WTC11 (cell line): ENCODE measurements around the gene SP2. TPM values are rescaled to one million over a fixed set of nuclear protein-coding genes. Genes with fewer than 3 reads are reported as not detected.
A peak's percentile ranks its signal among the peaks of the same experiment; 100 is the strongest.

Source experiments
- ATAC-seq: fragments of 200-7000 bp; cut with Tn5 transposase; 2 replicates; pipeline ENCODE4 v1.10.0; 2021; ENCODE audit warnings: mild to moderate bottlenecking, moderate library complexity
- CTCF ChIA-PET: fragments of 300-600 bp; sonication (Branson Sonifier 250); formaldehyde crosslinking; loops from one replicate; lab custom pipeline; 2021; ENCODE audit warnings: antibody characterized with exemption; lab: Charles Lee
- POLR2A ChIA-PET: fragments of 350-600 bp; sonication (Branson Sonifier 250); formaldehyde crosslinking; loops from one replicate; lab custom pipeline; 2021; ENCODE audit warnings: antibody characterized with exemption; lab: Charles Lee
- DNase-seq: peaks from one replicate; pipeline ENCODE4 v3.0.0; 2021; ENCODE audit warnings: low spot score
- H3K27ac Mint-ChIP-seq: 2 replicates; pipeline ENCODE4 v1.8.0; 2021; ENCODE audit warnings: mixed read lengths
- H3K27me3 Mint-ChIP-seq: 2 replicates; pipeline ENCODE4 v1.8.0; 2021; ENCODE audit warnings: low read depth, mild to moderate bottlenecking, moderate library complexity, mixed read lengths
- H3K36me3 Mint-ChIP-seq: 2 replicates; pipeline ENCODE4 v1.8.0; 2021; ENCODE audit warnings: mixed read lengths
- H3K4me1 Mint-ChIP-seq: 2 replicates; pipeline ENCODE4 v1.8.0; 2022; ENCODE audit warnings: mixed read lengths
- H3K4me3 Mint-ChIP-seq: 2 replicates; pipeline ENCODE4 v1.8.0; 2021; ENCODE audit warnings: mild to moderate bottlenecking, moderate library complexity, mixed read lengths
- H3K9me3 Mint-ChIP-seq: 2 replicates; pipeline ENCODE4 v1.8.0; 2021; ENCODE audit warnings: mixed read lengths
- GABPB1 ChIP-seq: sonication (generic); formaldehyde crosslinking; IDR thresholded peaks from 2 replicates; pipeline ENCODE4 v1.8.1; 2023; ENCODE audit warnings: mild to moderate bottlenecking, missing genetic modification reagents
- NFATC4 ChIP-seq: fragments of 250-450 bp; sonication (Bioruptor Pico); IDR thresholded peaks from 2 replicates; pipeline ENCODE4 v1.9.0; 2021; ENCODE audit warnings: mild to moderate bottlenecking
- ZNF263 ChIP-seq: sonication (generic); formaldehyde crosslinking; IDR thresholded peaks from 2 replicates; pipeline ENCODE4 v1.8.1; 2022; ENCODE audit warnings: low read depth, mild to moderate bottlenecking, moderate library complexity, missing genetic modification reagents
- ZNF671 ChIP-seq: fragments of 250-450 bp; sonication (Bioruptor Pico); IDR thresholded peaks from 2 replicates; pipeline ENCODE4 v1.8.0; 2021; ENCODE audit warnings: mild to moderate bottlenecking
- total RNA-seq: library from RNA; stranded (reverse); gene quantifications from 3 replicates; pipeline ENCODE4 v1.2.3, GENCODE V29; 2021
- TF ChIP-seq, protein P1 (sequence below): fragments of 200-600 bp; IDR thresholded peaks from 2 replicates; pipeline ENCODE4 v1.8.0; 2022; ENCODE audit warnings: antibody characterized with exemption
- TF ChIP-seq, protein P2 (sequence below): sonication (generic); formaldehyde crosslinking; IDR thresholded peaks from 2 replicates; pipeline ENCODE4 v1.8.1; 2022; ENCODE audit warnings: low read depth, mild to moderate bottlenecking, moderate library complexity, missing genetic modification reagents, borderline replicate concordance
- TF ChIP-seq, protein P3 (sequence below): fragments of 250-450 bp; sonication (Bioruptor Pico); conservative IDR thresholded peaks from 2 replicates; pipeline ENCODE4 v1.9.0; 2021; ENCODE audit warnings: mild to moderate bottlenecking
- TF ChIP-seq, protein P4 (sequence below): sonication (generic); formaldehyde crosslinking; IDR thresholded peaks from 2 replicates; pipeline ENCODE4 v1.8.1; 2022; ENCODE audit warnings: low read depth, missing genetic modification reagents, borderline replicate concordance
- TF ChIP-seq, protein P5 (sequence below): sonication (generic); formaldehyde crosslinking; IDR thresholded peaks from 2 replicates; pipeline ENCODE4 v1.8.1; 2023; ENCODE audit warnings: mild to moderate bottlenecking, missing genetic modification reagents
- TF ChIP-seq, protein P6 (sequence below): sonication (generic); formaldehyde crosslinking; IDR thresholded peaks from 2 replicates; pipeline ENCODE4 v1.8.1; 2023; ENCODE audit warnings: mild to moderate bottlenecking, missing genetic modification reagents
- TF ChIP-seq, protein P7 (sequence below): fragments of 250-450 bp; sonication (Bioruptor Pico); IDR thresholded peaks from 2 replicates; pipeline ENCODE4 v1.8.0; 2021; ENCODE audit warnings: mild to moderate bottlenecking
- TF ChIP-seq, protein P8 (sequence below): sonication (generic); formaldehyde crosslinking; IDR thresholded peaks from 2 replicates; pipeline ENCODE4 v1.8.0; 2023; ENCODE audit warnings: missing genetic modification reagents

The SP2 gene
- total RNA-seq, 1 experiment from 2014 or later = 9.9 TPM

DNA sequence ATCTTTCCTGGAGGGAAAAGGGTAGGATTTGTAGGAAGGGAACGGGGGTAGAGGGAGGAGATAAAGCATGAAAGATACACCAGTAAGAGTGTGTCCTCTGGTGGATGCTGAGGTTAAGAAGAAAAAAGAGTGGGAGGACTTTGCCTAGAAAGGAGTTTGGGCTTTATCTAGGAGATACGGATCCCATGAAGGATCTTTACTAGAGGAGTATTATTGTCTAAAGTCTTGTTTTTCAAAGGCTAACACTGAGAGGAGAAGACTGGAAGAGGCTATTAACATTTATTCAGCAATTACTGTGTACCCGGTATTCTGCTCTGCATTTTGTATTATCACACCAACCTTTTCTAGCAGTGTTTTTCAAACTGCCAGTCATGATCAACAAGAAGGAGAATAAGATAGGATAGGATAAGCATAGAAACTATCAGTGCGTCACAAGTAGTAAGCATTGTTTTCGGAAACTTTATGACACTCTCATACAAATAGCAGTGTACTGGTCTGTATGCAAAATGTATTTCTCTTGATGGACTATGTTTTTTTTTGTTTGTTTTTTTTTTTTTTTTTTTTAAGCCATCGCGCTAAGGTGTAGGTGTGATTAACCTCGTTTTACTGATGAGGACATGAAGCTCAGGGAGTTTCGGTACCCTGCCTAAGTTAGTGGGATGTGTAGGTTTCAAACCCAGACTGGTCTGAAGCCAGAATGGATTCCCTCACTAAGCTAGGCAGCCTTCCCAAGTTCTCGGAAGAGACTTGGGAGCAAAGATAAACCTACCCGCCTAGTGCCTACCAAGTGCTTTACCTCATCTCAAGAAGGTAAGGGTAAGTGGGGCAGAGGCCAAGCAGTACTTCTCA, 1.3 kb upstream of the SP2 start:
- ATAC-seq (no peak), DNase-seq (no peak)
- peak overlapping the region; percentile 97 for H3K4me3 Mint-ChIP-seq
- no peaks in the 10 kb centered on the region for H3K36me3 Mint-ChIP-seq
- H3K9me3 Mint-ChIP-seq = no peaks in the 10 kb centered on the region
- H3K27me3 Mint-ChIP-seq = no peaks in the 10 kb centered on the region
- peaks cover 27% of the 10 kb centered on the region for H3K4me1 Mint-ChIP-seq
- H3K27ac Mint-ChIP-seq = peak overlapping the region; percentile 96
- TF ChIP-seq NFATC4 (CRISPR knock-in tag) (no peak), ZNF263 (CRISPR knock-in tag) (no peak), GABPB1 (no peak), ZNF671 (CRISPR knock-in tag) (no peak)
- TF ChIP-seq, protein P1, sequence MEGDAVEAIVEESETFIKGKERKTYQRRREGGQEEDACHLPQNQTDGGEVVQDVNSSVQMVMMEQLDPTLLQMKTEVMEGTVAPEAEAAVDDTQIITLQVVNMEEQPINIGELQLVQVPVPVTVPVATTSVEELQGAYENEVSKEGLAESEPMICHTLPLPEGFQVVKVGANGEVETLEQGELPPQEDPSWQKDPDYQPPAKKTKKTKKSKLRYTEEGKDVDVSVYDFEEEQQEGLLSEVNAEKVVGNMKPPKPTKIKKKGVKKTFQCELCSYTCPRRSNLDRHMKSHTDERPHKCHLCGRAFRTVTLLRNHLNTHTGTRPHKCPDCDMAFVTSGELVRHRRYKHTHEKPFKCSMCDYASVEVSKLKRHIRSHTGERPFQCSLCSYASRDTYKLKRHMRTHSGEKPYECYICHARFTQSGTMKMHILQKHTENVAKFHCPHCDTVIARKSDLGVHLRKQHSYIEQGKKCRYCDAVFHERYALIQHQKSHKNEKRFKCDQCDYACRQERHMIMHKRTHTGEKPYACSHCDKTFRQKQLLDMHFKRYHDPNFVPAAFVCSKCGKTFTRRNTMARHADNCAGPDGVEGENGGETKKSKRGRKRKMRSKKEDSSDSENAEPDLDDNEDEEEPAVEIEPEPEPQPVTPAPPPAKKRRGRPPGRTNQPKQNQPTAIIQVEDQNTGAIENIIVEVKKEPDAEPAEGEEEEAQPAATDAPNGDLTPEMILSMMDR = no peak
- TF ChIP-seq, protein P2, sequence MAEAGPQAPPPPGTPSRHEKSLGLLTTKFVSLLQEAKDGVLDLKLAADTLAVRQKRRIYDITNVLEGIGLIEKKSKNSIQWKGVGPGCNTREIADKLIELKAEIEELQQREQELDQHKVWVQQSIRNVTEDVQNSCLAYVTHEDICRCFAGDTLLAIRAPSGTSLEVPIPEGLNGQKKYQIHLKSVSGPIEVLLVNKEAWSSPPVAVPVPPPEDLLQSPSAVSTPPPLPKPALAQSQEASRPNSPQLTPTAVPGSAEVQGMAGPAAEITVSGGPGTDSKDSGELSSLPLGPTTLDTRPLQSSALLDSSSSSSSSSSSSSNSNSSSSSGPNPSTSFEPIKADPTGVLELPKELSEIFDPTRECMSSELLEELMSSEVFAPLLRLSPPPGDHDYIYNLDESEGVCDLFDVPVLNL (CRISPR knock-in tag) = no peak
- TF ChIP-seq, protein P3, sequence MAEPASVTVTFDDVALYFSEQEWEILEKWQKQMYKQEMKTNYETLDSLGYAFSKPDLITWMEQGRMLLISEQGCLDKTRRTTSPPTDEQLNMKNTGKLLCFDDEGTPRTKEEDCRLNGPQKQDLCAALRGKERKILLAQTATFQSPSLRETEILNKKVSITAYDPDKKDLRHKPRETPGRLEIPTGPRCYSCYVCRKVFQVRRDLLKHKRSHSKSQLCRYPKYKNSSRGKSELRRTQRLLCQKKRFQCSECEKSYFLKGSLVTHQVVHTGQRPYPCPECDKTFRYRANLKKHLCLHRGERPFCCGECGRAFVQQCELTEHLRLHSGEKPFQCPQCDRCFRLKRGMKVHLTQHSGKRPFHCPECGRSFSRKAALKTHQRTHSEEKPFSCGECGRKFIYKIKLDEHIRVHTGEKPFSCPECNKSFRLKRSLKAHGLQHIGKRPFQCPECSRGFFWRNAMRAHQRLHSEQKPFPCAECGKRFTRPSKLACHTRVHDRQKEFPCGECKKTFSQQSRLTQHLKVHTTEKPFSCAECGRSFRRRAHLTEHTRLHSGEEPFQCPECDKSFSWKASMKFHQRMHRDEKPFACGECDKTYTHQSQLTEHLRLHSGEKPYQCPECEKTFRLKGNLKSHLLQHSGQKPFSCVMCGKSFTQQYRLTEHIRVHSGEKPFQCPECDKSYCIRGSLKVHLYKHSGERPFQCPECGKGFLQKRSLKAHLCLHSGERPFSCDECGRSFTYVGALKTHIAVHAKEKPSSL = no peak
- TF ChIP-seq, protein P4, sequence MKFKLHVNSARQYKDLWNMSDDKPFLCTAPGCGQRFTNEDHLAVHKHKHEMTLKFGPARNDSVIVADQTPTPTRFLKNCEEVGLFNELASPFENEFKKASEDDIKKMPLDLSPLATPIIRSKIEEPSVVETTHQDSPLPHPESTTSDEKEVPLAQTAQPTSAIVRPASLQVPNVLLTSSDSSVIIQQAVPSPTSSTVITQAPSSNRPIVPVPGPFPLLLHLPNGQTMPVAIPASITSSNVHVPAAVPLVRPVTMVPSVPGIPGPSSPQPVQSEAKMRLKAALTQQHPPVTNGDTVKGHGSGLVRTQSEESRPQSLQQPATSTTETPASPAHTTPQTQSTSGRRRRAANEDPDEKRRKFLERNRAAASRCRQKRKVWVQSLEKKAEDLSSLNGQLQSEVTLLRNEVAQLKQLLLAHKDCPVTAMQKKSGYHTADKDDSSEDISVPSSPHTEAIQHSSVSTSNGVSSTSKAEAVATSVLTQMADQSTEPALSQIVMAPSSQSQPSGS = no peak
- TF ChIP-seq, protein P5, sequence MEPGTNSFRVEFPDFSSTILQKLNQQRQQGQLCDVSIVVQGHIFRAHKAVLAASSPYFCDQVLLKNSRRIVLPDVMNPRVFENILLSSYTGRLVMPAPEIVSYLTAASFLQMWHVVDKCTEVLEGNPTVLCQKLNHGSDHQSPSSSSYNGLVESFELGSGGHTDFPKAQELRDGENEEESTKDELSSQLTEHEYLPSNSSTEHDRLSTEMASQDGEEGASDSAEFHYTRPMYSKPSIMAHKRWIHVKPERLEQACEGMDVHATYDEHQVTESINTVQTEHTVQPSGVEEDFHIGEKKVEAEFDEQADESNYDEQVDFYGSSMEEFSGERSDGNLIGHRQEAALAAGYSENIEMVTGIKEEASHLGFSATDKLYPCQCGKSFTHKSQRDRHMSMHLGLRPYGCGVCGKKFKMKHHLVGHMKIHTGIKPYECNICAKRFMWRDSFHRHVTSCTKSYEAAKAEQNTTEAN (CRISPR knock-in tag) = no peak
- TF ChIP-seq, protein P6, sequence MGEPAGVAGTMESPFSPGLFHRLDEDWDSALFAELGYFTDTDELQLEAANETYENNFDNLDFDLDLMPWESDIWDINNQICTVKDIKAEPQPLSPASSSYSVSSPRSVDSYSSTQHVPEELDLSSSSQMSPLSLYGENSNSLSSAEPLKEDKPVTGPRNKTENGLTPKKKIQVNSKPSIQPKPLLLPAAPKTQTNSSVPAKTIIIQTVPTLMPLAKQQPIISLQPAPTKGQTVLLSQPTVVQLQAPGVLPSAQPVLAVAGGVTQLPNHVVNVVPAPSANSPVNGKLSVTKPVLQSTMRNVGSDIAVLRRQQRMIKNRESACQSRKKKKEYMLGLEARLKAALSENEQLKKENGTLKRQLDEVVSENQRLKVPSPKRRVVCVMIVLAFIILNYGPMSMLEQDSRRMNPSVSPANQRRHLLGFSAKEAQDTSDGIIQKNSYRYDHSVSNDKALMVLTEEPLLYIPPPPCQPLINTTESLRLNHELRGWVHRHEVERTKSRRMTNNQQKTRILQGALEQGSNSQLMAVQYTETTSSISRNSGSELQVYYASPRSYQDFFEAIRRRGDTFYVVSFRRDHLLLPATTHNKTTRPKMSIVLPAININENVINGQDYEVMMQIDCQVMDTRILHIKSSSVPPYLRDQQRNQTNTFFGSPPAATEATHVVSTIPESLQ (CRISPR knock-in tag) = no peak
- TF ChIP-seq, protein P7, sequence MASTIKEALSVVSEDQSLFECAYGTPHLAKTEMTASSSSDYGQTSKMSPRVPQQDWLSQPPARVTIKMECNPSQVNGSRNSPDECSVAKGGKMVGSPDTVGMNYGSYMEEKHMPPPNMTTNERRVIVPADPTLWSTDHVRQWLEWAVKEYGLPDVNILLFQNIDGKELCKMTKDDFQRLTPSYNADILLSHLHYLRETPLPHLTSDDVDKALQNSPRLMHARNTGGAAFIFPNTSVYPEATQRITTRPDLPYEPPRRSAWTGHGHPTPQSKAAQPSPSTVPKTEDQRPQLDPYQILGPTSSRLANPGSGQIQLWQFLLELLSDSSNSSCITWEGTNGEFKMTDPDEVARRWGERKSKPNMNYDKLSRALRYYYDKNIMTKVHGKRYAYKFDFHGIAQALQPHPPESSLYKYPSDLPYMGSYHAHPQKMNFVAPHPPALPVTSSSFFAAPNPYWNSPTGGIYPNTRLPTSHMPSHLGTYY = no peak
- TF ChIP-seq, protein P8, sequence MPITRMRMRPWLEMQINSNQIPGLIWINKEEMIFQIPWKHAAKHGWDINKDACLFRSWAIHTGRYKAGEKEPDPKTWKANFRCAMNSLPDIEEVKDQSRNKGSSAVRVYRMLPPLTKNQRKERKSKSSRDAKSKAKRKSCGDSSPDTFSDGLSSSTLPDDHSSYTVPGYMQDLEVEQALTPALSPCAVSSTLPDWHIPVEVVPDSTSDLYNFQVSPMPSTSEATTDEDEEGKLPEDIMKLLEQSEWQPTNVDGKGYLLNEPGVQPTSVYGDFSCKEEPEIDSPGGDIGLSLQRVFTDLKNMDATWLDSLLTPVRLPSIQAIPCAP (CRISPR knock-in tag) = no peak
- POLR2A ChIA-PET = interaction anchor here (0.7 to 1.8 kb wide), 10 partner anchors 10 to 244 kb away, joined by 3 to 15 read pairs (median 5); partner anchors contain the start of genes NFE2L1, SCRN2 and SP6
- CTCF ChIA-PET = interaction anchor here (0.7 to 18.5 kb wide), 20 partner anchors 10 to 244 kb away, joined by 3 to 1122 read pairs (median 5); partner anchors contain the start of genes CDK5RAP3, LRRC46, MRPL10 and OSBPL7
